Common myeloid progenitor, CD34-positive (primary cell): ENCODE results near the gene MEIOSIN.

Source experiments
- CTCF ChIA-PET: fragments of 350-600 bp; sonication (Branson Sonifier 250); formaldehyde crosslinking; loops from one replicate; lab custom pipeline; 2021; ENCODE audit warnings: antibody characterized with exemption; lab: Charles Lee
- POLR2A ChIA-PET: fragments of 350-600 bp; sonication (Branson Sonifier 250); formaldehyde crosslinking; loops from one replicate; lab custom pipeline; 2021; ENCODE audit warnings: antibody characterized with exemption; lab: Charles Lee
- DNase-seq, 3 donors: peaks; one replicate each; pipeline versions ENCODE4 v3.0.0 to v3.0.0-alpha.2; 2013
- H3K27ac ChIP-seq, 2 experiments: 1 replicate in 1 of 2; 2 replicates in 1 of 2; pipeline ENCODE4 v1.7.0; 2013; ENCODE audit warnings: inconsistent platforms in 2 of 2, low read length in 2 of 2, mild to moderate bottlenecking in 2 of 2, low read depth in 1 of 2, moderate library complexity in 1 of 2; ENCODE audit not compliant: severe bottlenecking in 2 of 2, insufficient read depth in 1 of 2, poor library complexity in 1 of 2
- H3K27me3 ChIP-seq, 5 experiments: replicated peaks in 2 of 5; 1 replicate in 3 of 5; 2 replicates in 2 of 5; pipeline versions ENCODE4 v1.6.1 to v1.7.0; 2013; ENCODE audit warnings: low read length in 4 of 5, mild to moderate bottlenecking in 2 of 5, moderate library complexity in 2 of 5, inconsistent platforms in 1 of 5; ENCODE audit not compliant: insufficient read depth in 5 of 5, control insufficient read depth in 4 of 5
- H3K36me3 ChIP-seq, 4 experiments: 1 replicate in 2 of 4; 2 replicates in 2 of 4; pipeline versions ENCODE4 v1.6.1 to v1.7.0; 2013; ENCODE audit warnings: low read length in 3 of 4, control low read depth in 1 of 4, mild to moderate bottlenecking in 1 of 4; ENCODE audit not compliant: control insufficient read depth in 4 of 4, insufficient read depth in 4 of 4
- H3K4me1 ChIP-seq, 4 experiments: 1 replicate in 3 of 4; 2 replicates in 1 of 4; pipeline versions ENCODE4 v1.6.1 to v1.7.1; 2013; ENCODE audit warnings: low read length in 3 of 4, mild to moderate bottlenecking in 3 of 4, control low read depth in 1 of 4, inconsistent platforms in 1 of 4, moderate library complexity in 1 of 4; ENCODE audit not compliant: control insufficient read depth in 4 of 4, insufficient read depth in 4 of 4; ENCODE audit errors: control extremely low read depth in 1 of 4
- H3K4me3 ChIP-seq, 7 experiments: 1 replicate in 4 of 7; 2 replicates in 3 of 7; pipeline versions ENCODE4 v1.5.1 to v1.7.0; 2013; ENCODE audit warnings: mild to moderate bottlenecking in 7 of 7, low read length in 6 of 7, moderate library complexity in 6 of 7, inconsistent platforms in 2 of 7, low read depth in 2 of 7, control low read depth in 1 of 7; ENCODE audit not compliant: insufficient read depth in 4 of 7, control insufficient read depth in 1 of 7; ENCODE audit errors: extremely low read depth in 1 of 7
- H3K9me3 ChIP-seq, 5 experiments: 1 replicate in 4 of 5; 2 replicates in 1 of 5; pipeline versions ENCODE4 v1.6.1 to v1.7.1; 2013; ENCODE audit warnings: low read length in 4 of 5, mild to moderate bottlenecking in 2 of 5, inconsistent platforms in 1 of 5, low read depth in 1 of 5, moderate library complexity in 1 of 5; ENCODE audit not compliant: control insufficient read depth in 4 of 5, insufficient read depth in 2 of 5; ENCODE audit errors: control extremely low read depth in 1 of 5
- WGBS: methylation state at CpG from one replicate; pipeline ENCODE4 v1.1.5; 2013; ENCODE audit not compliant: insufficient coverage; 5-methylcytosine and 5-hydroxymethylcytosine counted together

The MEIOSIN gene

GRCh38 chr19:45805719-45806118 is 72.5 kb downstream of the MEIOSIN start:
- no peak overlapping the region for H3K4me3 ChIP-seq
- H3K27me3 ChIP-seq = peaks cover 0 to 11% (median 9%) of the 10 kb centered on the region in 5 experiments
- H3K27ac ChIP-seq = no peak overlapping the region
- peaks cover 4 to 21% (median 19%) of the 10 kb centered on the region in 4 experiments for H3K4me1 ChIP-seq
- H3K36me3 ChIP-seq = no peaks in the 10 kb centered on the region
- ChIA-PET CTCF (interaction anchor here (1.5 to 2.3 kb wide), 3 partner anchors 12 to 36 kb away, joined by 3 to 5 read pairs (median 4); partner anchors contain the start of gene SIX5), POLR2A (no interaction called here)
- H3K9me3 ChIP-seq = no peaks in the 10 kb centered on the region
- no peak for DNase-seq

- Histone ChIP-seq H3K4me3 (peak overlapping the region in 4 of 7 experiments; percentile 23 to 61 (median 46)), H3K9me3 (no peaks in the 10 kb centered on the region), H3K27ac (peak overlapping the region in 1 of 2 experiments; percentile 81), H3K36me3 (peaks cover 0 to 4% (median 1%) of the 10 kb centered on the region in 4 experiments), H3K27me3 (peaks cover 0 to 2% (median 0%) of the 10 kb centered on the region in 5 experiments), H3K4me1 (peaks cover 4 to 25% (median 22%) of the 10 kb centered on the region in 4 experiments)
- CTCF ChIA-PET = interaction anchor here (1.0 to 8.1 kb wide), 2 partner anchors 12 to 106 kb away, joined by 4 to 52 read pairs; no protein-coding TSS in a partner anchor
- peak; percentile 89 to 97 (median 95) for DNase-seq
- 0% methylated on average over 5 of the region's 7 CpGs for WGBS
- POLR2A ChIA-PET = interaction anchor here (0.6 kb wide), 2 partner anchors 80 to 92 kb away, joined by 3 to 5 read pairs; no protein-coding TSS in a partner anchor
These were observed 76.5 kb downstream of the MEIOSIN start for GRCh38 chr19:45809643-45810159.

- ChIA-PET POLR2A (no interaction called here), CTCF (interaction anchor here (8.1 kb wide), 1 partner anchor 15 kb away, joined by 52 read pairs; no protein-coding TSS in a partner anchor)
- 98% methylated on average over 6 of the region's 6 CpGs for WGBS
- H3K27ac ChIP-seq = no peak overlapping the region
- H3K36me3 ChIP-seq = peaks cover 0 to 6% (median 1%) of the 10 kb centered on the region in 4 experiments
- no peak overlapping the region for H3K4me3 ChIP-seq
- no peak for DNase-seq
- H3K9me3 ChIP-seq = no peaks in the 10 kb centered on the region
- H3K4me1 ChIP-seq = peaks cover 4 to 43% (median 40%) of the 10 kb centered on the region in 4 experiments
- no peaks in the 10 kb centered on the region for H3K27me3 ChIP-seq
These were observed 79.1 kb downstream of the MEIOSIN start for GRCh38 chr19:45812297-45812696.
